Stimulated activated CD4-positive, alpha-beta T cell treated with anti-CD3 and anti-CD28 coated beads, Interleukin-12 subunit alpha, Interleukin-12 subunit beta, amount 100 ng/mL, for 4 hours (primary cell): ENCODE results near the gene PRRT1B.

ENCODE experiments used
- DNase-seq: peaks from one replicate; pipeline ENCODE4 v3.0.0-alpha.2; 2020

Gene PRRT1B

GRCh38 chr9:131554087-131554842 lies 8.9 kb downstream of the PRRT1B start:
- no peak for DNase-seq

DNA sequence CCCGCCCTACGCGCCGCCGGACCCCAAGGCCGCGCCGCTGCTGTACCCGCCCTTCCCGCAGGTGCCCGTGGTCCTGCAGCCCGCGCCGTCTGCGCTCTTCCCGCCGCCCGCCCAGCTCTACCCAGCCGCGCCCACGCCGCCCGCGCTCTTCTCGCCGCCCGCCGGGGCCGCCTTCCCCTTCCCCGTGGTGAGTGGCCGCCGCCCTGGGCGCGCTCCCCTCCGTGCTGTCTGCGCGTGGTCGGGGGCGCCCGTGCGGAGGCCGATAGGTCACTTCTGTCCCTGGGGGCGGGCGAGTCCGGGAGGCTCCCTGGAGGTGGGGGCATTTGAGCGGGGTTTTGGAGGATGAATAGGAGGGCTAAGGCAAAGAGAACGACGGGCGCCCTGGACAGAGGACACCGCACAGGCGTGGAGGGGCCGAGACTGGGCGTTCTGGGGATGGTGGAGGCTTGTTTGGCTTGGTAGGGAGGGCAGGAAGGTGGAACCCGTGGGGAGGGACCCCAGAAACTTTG lies 9.6 kb downstream of the PRRT1B start:
- no peak for DNase-seq

GRCh38 chr9:131555841-131556673 lies 10.7 kb downstream of the PRRT1B start:
- no peak for DNase-seq

DNA sequence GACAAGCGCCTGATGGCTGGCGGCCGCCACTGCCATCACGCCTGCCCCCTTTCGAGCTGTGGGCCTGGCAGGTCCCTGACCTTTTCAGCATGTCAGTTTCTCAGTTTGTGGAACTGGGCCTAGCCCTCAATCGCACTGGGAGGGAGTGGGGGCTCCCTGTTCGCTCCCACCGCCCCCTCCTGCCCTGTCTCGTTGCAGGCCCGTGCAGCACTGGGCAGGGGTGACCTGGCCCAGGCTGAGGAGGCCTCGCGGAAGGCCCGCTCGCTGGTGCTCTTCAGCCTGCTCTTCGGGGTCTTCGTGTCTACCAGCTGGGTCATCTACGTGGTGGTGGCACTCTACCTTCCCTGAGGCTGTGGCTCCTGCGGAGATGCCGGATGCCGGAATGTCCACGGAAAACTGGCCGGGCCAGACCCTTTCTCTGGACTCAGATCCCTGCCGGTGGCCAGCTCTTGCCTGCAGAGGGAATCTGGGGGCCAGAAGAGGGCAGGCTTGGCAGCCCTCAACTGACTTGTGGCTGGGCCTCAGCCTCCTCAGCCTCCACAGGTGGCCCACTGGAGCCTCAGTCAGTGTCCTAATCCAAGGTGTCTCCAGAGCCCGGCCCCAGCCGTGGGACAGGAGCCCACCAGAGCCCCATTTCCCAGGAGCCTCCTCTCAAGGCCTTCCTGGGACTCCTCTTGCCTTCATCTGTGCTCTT lies 12.7 kb downstream of the PRRT1B start:
- DNase-seq, result no peak

DNA sequence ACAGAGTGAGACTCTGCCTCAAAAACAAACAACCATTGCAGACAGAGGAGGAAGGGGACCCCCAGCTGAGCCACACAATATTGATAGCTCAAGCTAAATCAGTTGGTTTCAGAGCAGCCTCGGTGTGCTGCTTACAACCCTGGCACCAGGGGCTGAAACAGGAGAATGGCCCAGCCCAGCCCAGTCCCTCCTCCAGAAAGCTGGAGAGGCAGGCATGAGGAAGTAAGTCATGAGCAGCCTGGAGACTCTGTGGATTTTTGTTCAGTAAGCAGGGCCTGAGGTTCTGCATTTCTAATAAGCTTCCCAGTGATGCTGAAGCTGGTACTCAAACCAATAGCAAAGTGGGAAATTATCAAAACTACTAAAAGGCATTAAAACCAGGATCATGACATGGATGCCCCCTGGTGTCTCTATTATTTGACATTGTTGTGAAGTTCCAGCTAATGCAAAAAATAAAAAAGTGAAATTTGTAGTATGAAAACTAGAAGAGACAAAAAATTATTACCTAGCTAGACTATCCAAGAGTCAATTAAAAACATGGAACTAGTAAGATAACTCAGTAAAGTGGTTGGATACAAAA lies 14.2 kb downstream of the PRRT1B start:
- DNase-seq, result no peak

DNA sequence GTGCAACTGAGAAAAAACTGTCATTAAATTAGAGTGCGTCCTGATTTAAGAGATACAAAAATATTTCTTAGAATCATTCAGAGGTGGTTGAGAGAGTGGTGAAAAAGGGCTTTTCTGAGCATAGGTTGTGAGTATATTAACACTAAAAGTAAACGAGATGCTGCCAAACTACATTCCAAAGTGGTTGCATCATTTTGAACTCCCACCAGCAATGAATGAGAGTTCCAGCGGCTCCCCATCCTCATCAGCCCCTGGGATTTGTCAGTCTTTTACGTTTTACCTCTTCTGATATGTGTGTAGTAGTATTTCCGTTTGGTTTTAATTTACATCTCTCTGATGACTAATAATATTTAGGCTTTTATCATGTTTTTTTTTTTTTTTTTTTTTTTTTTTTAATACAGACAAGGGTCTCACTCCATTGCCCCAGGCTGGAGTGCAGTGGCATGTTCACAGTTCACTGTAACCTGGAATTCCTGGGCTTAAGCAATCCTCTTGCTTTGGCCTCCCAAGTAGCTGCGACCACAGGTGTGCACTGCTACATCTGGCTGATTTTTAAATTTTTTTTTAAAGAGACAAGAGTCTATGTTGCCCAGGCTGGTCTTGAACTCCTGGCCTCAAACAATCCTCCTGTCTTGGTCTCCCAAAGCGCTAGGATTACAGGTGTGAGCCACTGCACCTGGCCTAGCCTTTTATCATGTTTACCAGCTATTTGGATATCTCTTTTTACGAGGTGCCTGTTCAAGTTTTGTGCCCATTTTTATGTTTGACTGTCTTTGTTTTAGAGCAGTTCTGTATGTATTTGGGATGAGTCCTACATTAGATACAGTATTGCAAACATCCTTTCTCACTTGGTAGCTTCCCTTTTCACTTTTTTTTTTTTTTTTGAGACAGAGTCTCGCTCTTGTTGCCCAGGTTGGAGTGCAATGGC lies 17.0 kb downstream of the PRRT1B start:
- DNase-seq, result no peak

GRCh38 chr9:131565369-131565768 lies 20.0 kb downstream of the PRRT1B start:
- no peak for DNase-seq

GRCh38 chr9:131566158-131566557 lies 20.8 kb downstream of the PRRT1B start:
- no peak for DNase-seq

GRCh38 chr9:131567910-131568309 lies 22.6 kb downstream of the PRRT1B start:
- no peak for DNase-seq

DNA sequence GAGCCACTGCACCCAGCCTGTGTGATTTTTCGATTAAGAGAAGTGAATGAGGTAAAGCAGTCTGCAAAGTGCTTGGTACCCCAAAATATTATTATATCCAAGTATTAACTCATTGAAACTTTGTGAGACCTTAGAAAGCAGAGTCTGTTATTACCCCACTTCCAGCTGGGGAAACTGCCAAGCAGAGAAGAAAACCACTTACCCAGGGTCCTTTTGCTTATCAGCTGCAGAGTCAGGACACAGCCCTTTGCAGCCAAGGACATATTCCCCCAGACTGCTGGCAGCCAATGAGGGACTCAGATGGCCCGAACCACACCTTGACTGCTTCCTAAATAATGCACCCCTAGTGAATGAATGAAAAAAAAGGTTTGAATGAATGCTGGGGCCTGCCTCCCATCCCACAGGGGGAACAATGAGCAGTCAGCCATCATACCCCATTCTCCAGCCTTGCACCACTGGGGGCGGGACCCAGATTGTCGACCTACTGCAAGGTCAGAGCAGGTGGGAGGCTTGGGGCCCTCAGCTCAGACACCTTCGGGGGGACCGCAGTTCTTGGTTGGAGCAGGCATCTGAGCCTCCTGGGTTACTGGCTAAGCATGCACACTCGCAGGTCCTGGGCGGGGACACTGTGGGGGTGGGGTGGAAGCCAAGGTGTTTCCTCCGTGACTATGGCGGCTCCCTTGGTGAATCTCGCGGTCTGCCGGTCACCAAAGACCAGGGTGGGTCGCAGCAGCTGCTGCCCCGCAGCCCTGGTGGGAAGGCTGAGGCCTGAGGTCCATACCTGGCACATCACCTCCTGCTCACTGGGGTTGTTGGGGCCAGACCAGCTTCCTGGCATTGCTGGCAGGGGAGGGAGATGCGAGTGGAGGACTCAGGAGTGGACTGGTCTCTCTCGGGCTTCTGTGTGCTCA lies 29.7 kb downstream of the PRRT1B start:
- DNase-seq, result no peak

- no peak for DNase-seq
Measured at GRCh38 chr9:131575946-131576853, 30.9 kb downstream of the PRRT1B start.

DNA sequence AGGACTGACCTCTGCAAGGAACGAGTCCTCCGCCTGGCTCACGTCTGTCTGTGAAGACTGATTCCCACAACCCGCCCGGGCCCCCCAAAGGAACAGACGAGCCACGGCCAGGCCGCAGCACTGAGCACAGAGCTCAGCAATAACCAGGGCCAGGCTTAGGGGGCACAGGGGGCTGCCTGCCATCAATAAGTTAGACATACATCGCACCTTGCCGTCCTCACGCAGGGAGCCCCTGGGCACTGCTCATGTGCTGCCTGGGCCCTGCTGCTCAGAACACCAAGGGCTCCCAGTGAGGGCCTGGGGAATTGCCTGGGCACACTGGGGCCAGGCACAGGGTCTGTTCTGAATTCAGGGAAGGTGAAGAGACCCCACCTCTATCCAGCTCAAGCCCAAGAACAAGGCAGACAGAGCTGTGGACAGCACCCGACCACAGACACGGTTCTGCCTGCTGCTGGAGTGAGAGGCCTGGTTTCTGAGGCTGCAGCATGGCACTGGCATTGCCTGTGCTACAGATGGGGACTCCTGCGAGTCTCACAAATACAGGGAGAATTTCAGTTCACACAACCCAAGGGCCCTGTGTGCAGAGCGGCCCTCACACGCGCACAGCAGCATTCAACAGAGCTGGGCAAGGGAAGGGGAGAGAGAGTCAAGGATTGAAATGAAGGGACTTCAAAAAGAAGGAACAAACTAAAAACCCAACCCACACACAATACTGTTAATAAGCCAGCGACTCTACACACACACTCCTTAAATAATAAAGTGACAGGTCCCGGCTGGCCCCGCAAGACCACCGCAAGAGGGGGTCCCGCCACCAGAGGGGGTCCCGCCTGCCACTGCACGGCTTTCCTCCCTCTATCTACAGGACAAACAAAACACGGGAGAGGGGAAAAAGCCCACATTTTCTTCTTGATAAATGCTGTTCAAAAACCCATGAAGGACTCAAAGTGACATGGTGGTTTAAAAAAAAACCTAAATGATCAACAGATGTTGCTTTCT lies 32.0 kb downstream of the PRRT1B start:
- no peak for DNase-seq

DNA sequence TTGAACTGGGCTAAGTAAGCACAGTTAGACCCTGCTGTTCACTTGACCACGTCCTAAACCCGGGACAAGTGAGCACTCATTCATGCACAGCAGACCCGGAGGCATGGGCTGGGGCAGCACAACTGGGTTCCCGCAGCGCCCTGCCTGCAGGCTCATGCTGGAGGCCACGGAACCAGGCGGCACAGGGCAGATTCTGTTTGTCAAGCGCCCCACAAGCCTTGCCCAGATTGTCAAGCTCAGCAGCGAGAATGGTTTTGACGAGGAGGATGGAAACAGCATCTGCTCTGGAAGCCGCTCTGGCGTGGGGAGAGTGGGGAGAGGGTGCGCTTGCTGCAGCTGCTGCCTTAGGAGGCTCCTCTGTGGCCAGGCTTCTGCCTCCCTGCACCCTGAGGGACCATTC lies 32.7 kb downstream of the PRRT1B start:
- no peak for DNase-seq

GRCh38 chr9:131578731-131579504 lies 33.6 kb downstream of the PRRT1B start:
- DNase-seq, result peak; percentile 30

GRCh38 chr9:131579789-131580211 lies 34.5 kb downstream of the PRRT1B start:
- DNase-seq, result no peak

DNA sequence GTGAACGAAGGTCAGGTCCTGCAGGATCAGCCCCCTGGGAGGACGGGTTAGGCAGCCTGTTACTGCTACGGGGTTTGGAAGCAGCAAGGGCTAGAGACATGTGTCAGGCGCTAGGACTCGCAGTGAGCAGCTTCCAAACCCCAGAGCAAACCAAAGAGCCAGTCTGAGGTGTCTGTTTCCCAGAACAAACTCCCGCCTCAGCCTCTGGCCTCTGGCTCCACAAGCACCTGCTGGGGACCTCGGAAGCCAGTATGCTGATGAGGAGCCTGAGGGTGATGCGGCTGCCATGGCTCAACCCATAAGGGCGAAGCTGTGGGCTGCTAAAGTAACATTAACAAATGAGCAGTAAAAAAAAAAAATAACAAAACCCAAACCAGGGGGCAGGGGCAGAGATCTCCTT lies 35.0 kb downstream of the PRRT1B start:
- DNase-seq, result no peak

- no peak for DNase-seq
Measured at GRCh38 chr9:131582056-131582455, 36.7 kb downstream of the PRRT1B start.
